ENCODE measurements around the gene OXNAD1.

- TF ChIP-seq, protein P1, sequence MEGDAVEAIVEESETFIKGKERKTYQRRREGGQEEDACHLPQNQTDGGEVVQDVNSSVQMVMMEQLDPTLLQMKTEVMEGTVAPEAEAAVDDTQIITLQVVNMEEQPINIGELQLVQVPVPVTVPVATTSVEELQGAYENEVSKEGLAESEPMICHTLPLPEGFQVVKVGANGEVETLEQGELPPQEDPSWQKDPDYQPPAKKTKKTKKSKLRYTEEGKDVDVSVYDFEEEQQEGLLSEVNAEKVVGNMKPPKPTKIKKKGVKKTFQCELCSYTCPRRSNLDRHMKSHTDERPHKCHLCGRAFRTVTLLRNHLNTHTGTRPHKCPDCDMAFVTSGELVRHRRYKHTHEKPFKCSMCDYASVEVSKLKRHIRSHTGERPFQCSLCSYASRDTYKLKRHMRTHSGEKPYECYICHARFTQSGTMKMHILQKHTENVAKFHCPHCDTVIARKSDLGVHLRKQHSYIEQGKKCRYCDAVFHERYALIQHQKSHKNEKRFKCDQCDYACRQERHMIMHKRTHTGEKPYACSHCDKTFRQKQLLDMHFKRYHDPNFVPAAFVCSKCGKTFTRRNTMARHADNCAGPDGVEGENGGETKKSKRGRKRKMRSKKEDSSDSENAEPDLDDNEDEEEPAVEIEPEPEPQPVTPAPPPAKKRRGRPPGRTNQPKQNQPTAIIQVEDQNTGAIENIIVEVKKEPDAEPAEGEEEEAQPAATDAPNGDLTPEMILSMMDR (IDR thresholded peaks at IDR 0.05) = no peak
- no peak for TF ChIP-seq TCF12 (IDR thresholded peaks at IDR 0.05)
Observed at GRCh38 chr3:16294844-16295243, 29.8 kb downstream of the OXNAD1 start.
